GM23338 (cell line): ENCODE results near the gene CENPS.

Experiments
- CTCF ChIP-seq, 2 experiments: fragments of 200-600 bp in 1 of 2; sonication (generic) in 1 of 2; conservative IDR thresholded peaks; 2 replicates each; pipeline versions ENCODE4 v1.5.1 to v1.6.1; 2016 to 2017; ENCODE audit warnings: antibody characterized with exemption in 2 of 2, low read depth in 2 of 2, mild to moderate bottlenecking in 2 of 2, moderate library complexity in 1 of 2
- EZH2phosphoT487 ChIP-seq: fragments of 200-600 bp; sonication (generic); IDR thresholded peaks from one replicate; pipeline ENCODE4 v1.8.1; 2018; ENCODE audit warnings: antibody characterized with exemption; ENCODE audit not compliant: unreplicated experiment
- JUNB ChIP-seq: IDR thresholded peaks from one replicate; pipeline ENCODE4 v1.6.1; 2016; ENCODE audit warnings: antibody characterized with exemption; ENCODE audit not compliant: unreplicated experiment
- POLR2AphosphoS5 ChIP-seq: IDR thresholded peaks from 2 replicates; pipeline ENCODE4 v1.6.1; 2016; ENCODE audit warnings: antibody characterized with exemption, low read depth
- STAT1 ChIP-seq: IDR thresholded peaks from one replicate; pipeline ENCODE4 v1.6.1; 2016; ENCODE audit warnings: antibody characterized with exemption; ENCODE audit not compliant: unreplicated experiment

- no peak for TF ChIP-seq EZH2phosphoT487
- TF ChIP-seq CTCF (conservative IDR thresholded peaks at IDR 0.05; ENCODE audit: low read depth in 2 of 2): no peak
- no peak for TF ChIP-seq POLR2AphosphoS5
- no peak for TF ChIP-seq STAT1
- no peak for TF ChIP-seq JUNB
Observed at GRCh38 chr1:10431070-10431730, 967 bp downstream of the CENPS start.
